CD4-positive, CD25-positive, alpha-beta regulatory T cell (primary cell): Measurements from ENCODE around the gene CLPX. TPM values are rescaled to one million over a fixed set of nuclear protein-coding genes. Genes with fewer than 3 reads are reported as not detected.
A peak's percentile ranks its signal among the peaks of the same experiment; 100 is the strongest.
"Not testable (repeated sequence)": the region's sequence is repeated elsewhere in the genome, so short reads cannot be mapped to it uniquely, and the experiment has no call there.

ENCODE experiments used
- ATAC-seq, 2 donors: fragments of 150-1000 bp; cut with Tn5 transposase; one replicate each; pipeline ENCODE4 v1.10.0; 2021; ENCODE audit warnings: low read depth in 2 of 2, moderate number of reproducible peaks in 2 of 2, moderate library complexity in 1 of 2
- DNase-seq, 3 donors: peaks; one replicate each; pipeline versions ENCODE4 v3.0.0 to v3.0.0-alpha.2; 2012 to 2022; ENCODE audit warnings: mixed read lengths in 1 of 3
- H3K27ac ChIP-seq: one replicate; pipeline ENCODE4 v1.7.0; 2013; ENCODE audit warnings: mild to moderate bottlenecking, low read length; ENCODE audit not compliant: insufficient read depth, poor library complexity, severe bottlenecking
- H3K27me3 ChIP-seq: one replicate; pipeline ENCODE4 v1.7.0; 2013; ENCODE audit warnings: low read length; ENCODE audit not compliant: control insufficient read depth, insufficient read depth
- H3K36me3 ChIP-seq: one replicate; pipeline ENCODE4 v1.7.0; 2013; ENCODE audit warnings: mild to moderate bottlenecking, low read length, moderate library complexity; ENCODE audit not compliant: control insufficient read depth, insufficient read depth
- H3K4me1 ChIP-seq: 2 replicates; pipeline ENCODE4 v1.7.0; 2013; ENCODE audit warnings: mild to moderate bottlenecking, low read length; ENCODE audit not compliant: insufficient read depth, control insufficient read depth, poor library complexity, severe bottlenecking
- H3K4me3 ChIP-seq: one replicate; pipeline ENCODE4 v1.7.0; 2013; ENCODE audit warnings: low read depth, mild to moderate bottlenecking, low read length, moderate library complexity
- H3K9me3 ChIP-seq, 2 experiments: 1 replicate in 1 of 2; 2 replicates in 1 of 2; pipeline ENCODE4 v1.7.0; 2013; ENCODE audit warnings: low read length in 2 of 2, mild to moderate bottlenecking in 1 of 2, moderate library complexity in 1 of 2; ENCODE audit not compliant: control insufficient read depth in 2 of 2
- H3K27ac Mint-ChIP-seq, 3 donors: one replicate each; pipeline ENCODE4 v1.8.0; 2020 to 2022; ENCODE audit warnings: mild to moderate bottlenecking in 3 of 3, mixed read lengths in 3 of 3, moderate library complexity in 2 of 3
- H3K27me3 Mint-ChIP-seq: one replicate; pipeline ENCODE4 v1.8.0; 2022; ENCODE audit warnings: mild to moderate bottlenecking, mixed read lengths
- H3K36me3 Mint-ChIP-seq: one replicate; pipeline ENCODE4 v1.8.0; 2020; ENCODE audit warnings: mixed read lengths
- H3K4me1 Mint-ChIP-seq, 4 donors: one replicate each; pipeline ENCODE4 v1.8.0; 2020 to 2022; ENCODE audit warnings: mixed read lengths in 4 of 4, mild to moderate bottlenecking in 1 of 4
- H3K4me3 Mint-ChIP-seq, 4 donors: one replicate each; pipeline ENCODE4 v1.8.0; 2020 to 2022; ENCODE audit warnings: mild to moderate bottlenecking in 4 of 4, mixed read lengths in 4 of 4, moderate library complexity in 3 of 4
- H3K9me3 Mint-ChIP-seq, 7 donors: one replicate each; pipeline ENCODE4 v1.8.0; 2020 to 2022; ENCODE audit warnings: mixed read lengths in 7 of 7, mild to moderate bottlenecking in 3 of 7, moderate library complexity in 2 of 7
- polyA plus RNA-seq, 4 donors: library from polyadenylated mRNA; unstranded; fragments of 300-500 nt; fragmentation: Illumina TruSeq; gene quantifications; one replicate each; pipeline ENCODE4 v1.2.3, GENCODE V29; 2021
- total RNA-seq: library from RNA; stranded (reverse); gene quantifications from one replicate; pipeline ENCODE4 v1.2.3, GENCODE V29; 2022

The CLPX gene
- total and polyA plus RNA-seq, 5 donors from 2014 or later, result 31.2 to 39.8 (median 36.4) TPM

DNA sequence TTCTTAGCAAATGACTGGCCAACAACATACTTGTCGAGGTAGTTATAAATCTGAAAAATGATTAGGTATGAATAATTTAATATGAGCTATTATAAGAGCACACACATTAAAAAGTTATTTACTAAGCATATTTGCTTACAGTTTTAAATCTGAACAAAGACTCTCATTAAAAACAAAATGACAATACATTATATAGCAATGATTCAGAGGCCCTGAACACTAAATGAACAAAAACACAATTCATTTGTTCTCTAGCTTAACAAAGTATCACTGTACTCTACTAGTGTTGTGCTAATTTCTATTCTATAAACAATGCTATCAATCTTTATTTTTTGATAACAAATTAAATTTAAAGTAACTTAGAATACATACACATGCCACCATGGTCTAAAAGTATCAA, 21.0 kb downstream of the CLPX start:
- H3K36me3 Mint-ChIP-seq, result peaks cover 11% of the 10 kb centered on the region
- H3K27me3 ChIP-seq, result no peaks in the 10 kb centered on the region
- H3K4me1 ChIP-seq, result no peaks in the 10 kb centered on the region
- H3K36me3 ChIP-seq, result peaks cover 40% of the 10 kb centered on the region
- no peak overlapping the region for H3K27ac Mint-ChIP-seq
- DNase-seq, result no peak
- H3K9me3 ChIP-seq, result no peaks in the 10 kb centered on the region
- no peaks in the 10 kb centered on the region for H3K27me3 Mint-ChIP-seq
- H3K4me1 Mint-ChIP-seq, result peaks cover 5 to 15% (median 6%) of the 10 kb centered on the region in 4 donors
- no peak for ATAC-seq
- no peak overlapping the region for H3K4me3 ChIP-seq
- no peaks in the 10 kb centered on the region for H3K9me3 Mint-ChIP-seq
- H3K27ac ChIP-seq, result no peak overlapping the region
- no peak overlapping the region for H3K4me3 Mint-ChIP-seq

DNA sequence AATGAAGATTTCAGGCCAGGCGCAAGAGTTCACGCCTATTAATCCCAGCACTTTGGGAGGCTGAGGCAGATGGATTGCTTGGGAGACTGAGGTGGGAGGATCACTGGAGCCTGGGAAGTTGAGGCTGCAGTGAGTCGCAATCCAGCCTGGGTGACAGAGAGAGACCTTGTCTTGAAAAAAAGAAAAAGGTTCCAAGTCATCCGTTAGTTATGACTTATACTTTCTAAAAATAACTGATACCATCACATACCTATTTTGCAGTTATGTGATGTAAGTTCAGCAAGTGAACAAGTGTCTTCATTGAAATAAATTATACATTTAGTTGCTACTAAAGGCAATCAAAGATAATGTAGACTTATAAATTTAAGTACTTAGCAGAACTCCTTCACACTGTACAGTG, 22.1 kb downstream of the CLPX start:
- Mint-ChIP-seq H3K27me3 (no peaks in the 10 kb centered on the region), H3K4me1 (peaks cover 5 to 15% (median 6%) of the 10 kb centered on the region in 4 donors), H3K27ac (no peak overlapping the region), H3K36me3 (peaks cover 11% of the 10 kb centered on the region), H3K4me3 (no peak overlapping the region), H3K9me3 (no peaks in the 10 kb centered on the region)
- H3K36me3 ChIP-seq, result peaks cover 50% of the 10 kb centered on the region
- H3K27ac ChIP-seq, result no peak overlapping the region
- ATAC-seq (no peak), DNase-seq (no peak)
- no peaks in the 10 kb centered on the region for H3K27me3 ChIP-seq
- H3K4me3 ChIP-seq, result no peak overlapping the region
- no peaks in the 10 kb centered on the region for H3K4me1 ChIP-seq
- H3K9me3 ChIP-seq, result no peaks in the 10 kb centered on the region

GRCh38 chr15:65156692-65157091, 28.4 kb downstream of the CLPX start:
- no peak overlapping the region for H3K27ac Mint-ChIP-seq
- ATAC-seq (no peak), DNase-seq (no peak)
- H3K4me3 ChIP-seq, result no peak overlapping the region
- peaks cover 0 to 10% (median 6%) of the 10 kb centered on the region in 4 donors for H3K4me1 Mint-ChIP-seq
- H3K27me3 ChIP-seq, result no peaks in the 10 kb centered on the region
- H3K4me1 ChIP-seq, result no peaks in the 10 kb centered on the region
- no peak overlapping the region for H3K4me3 Mint-ChIP-seq
- H3K27ac ChIP-seq, result no peak overlapping the region
- H3K27me3 Mint-ChIP-seq, result no peaks in the 10 kb centered on the region
- peaks cover 72% of the 10 kb centered on the region for H3K36me3 ChIP-seq
- H3K36me3 Mint-ChIP-seq, result peaks cover 29% of the 10 kb centered on the region
- no peaks in the 10 kb centered on the region for H3K9me3 Mint-ChIP-seq
- H3K9me3 ChIP-seq, result no peaks in the 10 kb centered on the region

- Histone ChIP-seq H3K4me3 (no peak overlapping the region), H3K9me3 (no peaks in the 10 kb centered on the region), H3K36me3 (peaks cover 87% of the 10 kb centered on the region), H3K27me3 (no peaks in the 10 kb centered on the region), H3K4me1 (no peaks in the 10 kb centered on the region), H3K27ac (no peak overlapping the region)
- Mint-ChIP-seq H3K36me3 (peaks cover 29% of the 10 kb centered on the region), H3K9me3 (no peaks in the 10 kb centered on the region), H3K27me3 (no peaks in the 10 kb centered on the region), H3K4me1 (no peaks in the 10 kb centered on the region), H3K4me3 (no peak overlapping the region), H3K27ac (no peak overlapping the region)
- ATAC-seq, result no peak
- no peak for DNase-seq
Measured at GRCh38 chr15:65154720-65155119, 30.4 kb downstream of the CLPX start.

- Histone ChIP-seq H3K27ac (no peak overlapping the region), H3K4me3 (no peak overlapping the region), H3K4me1 (no peaks in the 10 kb centered on the region), H3K36me3 (peaks cover 42% of the 10 kb centered on the region), H3K27me3 (no peaks in the 10 kb centered on the region), H3K9me3 (no peaks in the 10 kb centered on the region)
- Mint-ChIP-seq H3K36me3 (peaks cover 10% of the 10 kb centered on the region), H3K27me3 (no peaks in the 10 kb centered on the region), H3K9me3 (peaks cover 0 to 1% (median 0%) of the 10 kb centered on the region in 7 donors), H3K27ac (no peak overlapping the region), H3K4me1 (peaks cover 0 to 3% (median 0%) of the 10 kb centered on the region in 4 donors), H3K4me3 (no peak overlapping the region)
- no peak for ATAC-seq
- DNase-seq, result no peak
Measured at GRCh38 chr15:65147902-65148301, 37.2 kb downstream of the CLPX start.

DNA sequence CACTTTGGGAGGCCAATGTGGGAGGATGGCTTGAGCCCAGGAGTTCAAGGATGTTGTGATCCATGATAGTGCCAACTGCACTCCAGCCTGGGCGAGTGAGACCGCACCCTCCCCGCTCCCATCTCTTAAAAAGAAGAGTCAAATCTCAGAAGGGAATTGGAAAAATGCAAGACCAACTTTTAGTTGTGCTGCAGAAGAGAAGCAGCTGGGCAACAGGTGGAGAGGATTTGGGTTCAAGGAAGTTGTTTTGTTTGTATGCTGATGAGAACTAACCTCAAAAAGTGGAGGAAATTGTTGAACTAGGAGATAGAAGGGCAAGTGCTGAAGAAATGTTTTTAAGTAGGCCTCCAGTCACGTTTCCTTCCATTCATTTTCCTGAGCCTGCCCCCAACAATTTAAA, 38.7 kb downstream of the CLPX start:
- Histone ChIP-seq H3K36me3 (peaks cover 31% of the 10 kb centered on the region), H3K4me1 (no peaks in the 10 kb centered on the region), H3K4me3 (no peak overlapping the region), H3K9me3 (no peaks in the 10 kb centered on the region), H3K27me3 (no peaks in the 10 kb centered on the region), H3K27ac (no peak overlapping the region)
- Mint-ChIP-seq H3K36me3 (peaks cover 10% of the 10 kb centered on the region), H3K27me3 (no peaks in the 10 kb centered on the region), H3K27ac (peak overlapping the region in 1 of 3 donors; percentile 27), H3K4me3 (no peak overlapping the region), H3K9me3 (peaks cover 0 to 1% (median 0%) of the 10 kb centered on the region in 7 donors), H3K4me1 (peaks cover 0 to 3% (median 0%) of the 10 kb centered on the region in 4 donors)
- ATAC-seq, result no peak
- DNase-seq, result no peak

- not testable (repeated sequence) for DNase-seq, H3K27me3 ChIP-seq, H3K9me3 Mint-ChIP-seq, H3K9me3 ChIP-seq, H3K4me3 Mint-ChIP-seq, H3K27ac ChIP-seq, H3K4me1 Mint-ChIP-seq, H3K4me3 ChIP-seq, ATAC-seq, H3K4me1 ChIP-seq, H3K27me3 Mint-ChIP-seq, H3K36me3 ChIP-seq, H3K27ac Mint-ChIP-seq, H3K36me3 Mint-ChIP-seq
Measured at GRCh38 chr15:65138631-65139030, 46.5 kb downstream of the CLPX start.

GRCh38 chr15:65137893-65138292, 47.2 kb downstream of the CLPX start:
- not testable (repeated sequence) for H3K27ac ChIP-seq, H3K9me3 ChIP-seq, H3K4me3 ChIP-seq, DNase-seq, H3K36me3 ChIP-seq, H3K4me1 Mint-ChIP-seq, H3K36me3 Mint-ChIP-seq, H3K4me1 ChIP-seq, H3K27me3 Mint-ChIP-seq, H3K27me3 ChIP-seq, ATAC-seq, H3K9me3 Mint-ChIP-seq
- Mint-ChIP-seq H3K4me3 (peak overlapping the region in 1 of 4 donors; percentile 1), H3K27ac (peak overlapping the region in 1 of 3 donors; percentile 10)
